Measurements from ENCODE around the gene PKP4. TPM values are rescaled to one million over a fixed set of nuclear protein-coding genes. Genes with fewer than 3 reads are reported as not detected.
"Not testable (repeated sequence)": the region's sequence is repeated elsewhere in the genome, so short reads cannot be mapped to it uniquely, and the experiment has no call there.

The PKP4 gene
- total RNA-seq, 2 experiments from 2014 or later: 39.2 to 58.4 TPM

DNA sequence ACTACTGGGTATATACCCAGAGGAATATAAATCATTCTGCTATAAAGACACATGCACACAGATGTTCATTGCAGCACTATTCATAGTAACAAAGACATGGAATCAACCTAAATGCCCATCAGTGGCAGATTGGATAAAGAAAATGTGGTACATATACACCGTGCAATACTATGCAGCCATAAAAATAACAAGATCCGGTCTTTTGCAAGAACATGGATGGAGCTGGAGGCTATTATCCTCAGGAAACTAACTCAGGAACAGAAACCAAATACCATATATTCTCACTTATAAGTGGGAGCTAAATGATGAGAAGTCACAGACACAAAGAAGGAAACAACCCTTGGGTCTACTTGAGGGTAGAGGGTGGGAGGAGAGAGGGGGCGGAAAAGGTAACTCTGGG lies 16.5 kb downstream of the PKP4 start:
- intact Hi-C loops (cut with DNase I, micrococcal nuclease); H3K27ac Mint-ChIP-seq; H3K27me3 Mint-ChIP-seq; H3K9me3 Mint-ChIP-seq (ENCODE audit: low read depth); ATAC-seq; H3K36me3 Mint-ChIP-seq (ENCODE audit: low read depth); H3K4me3 Mint-ChIP-seq; POLR2A ChIA-PET; DNase-seq: not testable (repeated sequence)
- H3K4me1 Mint-ChIP-seq: peaks cover 17% of the 10 kb centered on the region
- CTCF ChIA-PET: interaction anchor here (0.6 to 0.8 kb wide), 2 partner anchors 29 to 378 kb away, joined by 3 to 4 read pairs; no protein-coding TSS in a partner anchor

DNA sequence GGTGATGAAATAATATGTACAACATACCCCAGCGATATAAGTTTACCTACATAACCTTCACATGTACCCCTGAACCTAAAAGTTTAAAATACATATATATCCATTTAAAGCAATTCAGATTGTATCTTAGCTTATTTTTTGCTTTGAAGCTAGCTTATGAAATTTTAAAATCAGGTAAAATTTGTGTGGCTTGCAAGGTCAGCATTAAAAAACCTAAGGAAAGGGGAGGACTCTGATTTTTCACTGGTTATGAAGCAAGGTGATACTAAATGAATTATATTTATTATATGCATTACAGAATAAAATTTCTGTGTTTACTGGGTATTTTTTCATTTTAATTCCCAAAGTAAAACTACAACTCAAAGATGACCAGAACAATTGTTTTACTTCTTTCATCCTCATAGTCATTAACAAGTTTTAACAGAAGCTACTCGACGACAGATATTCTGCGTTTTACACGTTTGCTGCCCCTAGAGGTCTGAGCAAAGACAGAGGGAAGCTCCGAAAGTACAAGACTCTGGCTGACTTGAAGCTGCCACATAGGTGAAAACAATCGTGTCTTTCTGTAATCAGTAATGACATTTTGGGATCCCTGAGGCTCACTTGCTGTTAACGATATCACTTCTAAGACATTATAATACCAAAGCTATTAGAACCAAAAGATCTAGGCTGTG lies 17.1 kb downstream of the PKP4 start:
- CTCF ChIA-PET: interaction anchor here (0.6 to 0.8 kb wide), 2 partner anchors 30 to 378 kb away, joined by 3 to 4 read pairs; no protein-coding TSS in a partner anchor
- H3K36me3 Mint-ChIP-seq (ENCODE audit: low read depth): peaks cover 9% of the 10 kb centered on the region
- H3K27me3 Mint-ChIP-seq: no peaks in the 10 kb centered on the region
- no peak overlapping the region for H3K27ac Mint-ChIP-seq
- no peaks in the 10 kb centered on the region for H3K9me3 Mint-ChIP-seq (ENCODE audit: low read depth)
- no peak for ATAC-seq
- intact Hi-C loops (cut with DNase I, micrococcal nuclease): no loop called here
- no peak overlapping the region for H3K4me3 Mint-ChIP-seq
- peaks cover 21% of the 10 kb centered on the region for H3K4me1 Mint-ChIP-seq
- no peak for DNase-seq
- POLR2A ChIA-PET: interaction anchor here (0.6 kb wide), 1 partner anchor 44 kb away, joined by 3 read pairs; no protein-coding TSS in a partner anchor

DNA sequence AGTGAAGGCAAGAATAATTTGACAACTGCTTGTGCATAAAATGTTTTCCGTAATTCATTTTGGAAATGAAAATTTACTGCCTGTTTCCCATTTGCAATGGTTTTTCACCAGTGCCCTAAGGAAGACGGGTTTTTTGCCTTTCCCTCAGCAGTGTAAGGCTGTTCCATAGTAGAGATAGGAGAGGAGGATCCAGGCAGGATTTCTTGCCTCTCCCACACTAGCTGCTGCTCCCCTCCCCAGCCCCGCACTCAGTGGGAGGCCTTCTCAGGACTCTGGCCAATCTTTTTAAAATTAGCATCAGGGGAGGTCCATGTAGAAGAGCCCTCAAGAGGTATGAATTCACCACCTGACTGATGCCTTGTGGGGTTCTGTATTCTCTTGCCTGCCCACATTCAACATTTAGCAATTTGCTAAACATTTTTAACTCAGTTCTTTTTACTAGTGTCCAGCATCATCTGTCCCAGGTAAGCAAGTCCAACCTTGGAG lies 17.8 kb downstream of the PKP4 start:
- CTCF ChIA-PET; ATAC-seq; H3K27me3 Mint-ChIP-seq; H3K4me3 Mint-ChIP-seq; DNase-seq; intact Hi-C loops (cut with DNase I, micrococcal nuclease); H3K36me3 Mint-ChIP-seq (ENCODE audit: low read depth); H3K9me3 Mint-ChIP-seq (ENCODE audit: low read depth); H3K27ac Mint-ChIP-seq: not testable (repeated sequence)
- peaks cover 21% of the 10 kb centered on the region for H3K4me1 Mint-ChIP-seq
- POLR2A ChIA-PET: interaction anchor here (0.6 kb wide), 1 partner anchor 43 kb away, joined by 3 read pairs; no protein-coding TSS in a partner anchor

DNA sequence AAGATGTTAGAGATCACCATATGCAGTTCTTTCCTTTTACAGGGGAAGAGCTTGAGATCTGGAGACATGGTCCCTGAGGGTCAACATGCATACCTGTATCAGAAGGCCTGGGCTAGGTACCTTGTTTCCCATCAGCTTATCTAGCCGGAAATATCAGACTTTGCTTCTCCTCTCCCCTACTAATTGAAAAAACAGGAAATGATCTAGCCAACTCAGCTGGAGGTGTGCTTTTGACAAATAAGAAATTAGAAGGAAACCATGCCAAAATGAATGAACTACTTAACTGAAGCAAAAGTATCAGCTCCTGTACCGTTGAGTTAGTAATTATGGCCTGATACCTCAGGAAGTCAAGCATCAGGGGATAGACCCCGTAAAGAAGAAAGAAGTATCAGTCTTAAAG lies 20.4 kb downstream of the PKP4 start:
- ATAC-seq (no peak), DNase-seq (no peak)
- H3K4me1 Mint-ChIP-seq: peaks cover 21% of the 10 kb centered on the region
- H3K27me3 Mint-ChIP-seq: no peaks in the 10 kb centered on the region
- H3K9me3 Mint-ChIP-seq (ENCODE audit: low read depth): no peaks in the 10 kb centered on the region
- ChIA-PET POLR2A (interaction anchor here (0.7 kb wide), 1 partner anchor 13 kb away, joined by 4 read pairs; no protein-coding TSS in a partner anchor), CTCF (interaction anchor here (1.0 to 1.3 kb wide), 3 partner anchors 13 to 19 kb away, joined by 3 to 5 read pairs (median 5); no protein-coding TSS in a partner anchor)
- no peak overlapping the region for H3K4me3 Mint-ChIP-seq
- peaks cover 2% of the 10 kb centered on the region for H3K36me3 Mint-ChIP-seq (ENCODE audit: low read depth)
- intact Hi-C loops (cut with DNase I, micrococcal nuclease): no loop called here
- H3K27ac Mint-ChIP-seq: peak overlapping the region; percentile 51

DNA sequence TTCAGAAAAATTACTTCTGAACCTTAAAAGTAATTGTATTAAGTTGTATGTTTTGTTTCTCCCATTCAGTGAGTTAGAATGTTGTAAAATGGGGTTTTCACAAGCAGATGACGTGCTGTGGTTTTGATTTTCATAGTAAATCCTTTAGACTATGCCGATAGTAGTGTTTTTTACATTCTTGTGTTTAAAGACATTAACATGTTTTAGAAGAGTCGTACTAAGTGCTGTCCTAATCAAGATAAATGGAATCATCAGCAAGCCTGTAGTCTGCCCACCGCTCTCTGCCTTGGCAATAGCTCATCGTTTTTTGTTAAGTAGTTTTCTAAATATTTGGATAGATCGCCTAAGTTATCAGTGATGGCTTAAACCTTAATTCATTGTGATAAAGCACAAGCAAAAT lies 21.5 kb downstream of the PKP4 start:
- no peak overlapping the region for H3K27ac Mint-ChIP-seq
- POLR2A ChIA-PET: no interaction called here
- CTCF ChIA-PET: interaction anchor here (0.7 to 1.3 kb wide), 4 partner anchors 11 to 437 kb away, joined by 3 to 5 read pairs (median 3); no protein-coding TSS in a partner anchor
- no peak overlapping the region for H3K4me3 Mint-ChIP-seq
- intact Hi-C loops (cut with DNase I, micrococcal nuclease): no loop called here
- H3K9me3 Mint-ChIP-seq (ENCODE audit: low read depth): no peaks in the 10 kb centered on the region
- DNase-seq (no peak), ATAC-seq (no peak)
- H3K36me3 Mint-ChIP-seq (ENCODE audit: low read depth): peaks cover 2% of the 10 kb centered on the region
- H3K27me3 Mint-ChIP-seq: no peaks in the 10 kb centered on the region
- peaks cover 22% of the 10 kb centered on the region for H3K4me1 Mint-ChIP-seq

DNA sequence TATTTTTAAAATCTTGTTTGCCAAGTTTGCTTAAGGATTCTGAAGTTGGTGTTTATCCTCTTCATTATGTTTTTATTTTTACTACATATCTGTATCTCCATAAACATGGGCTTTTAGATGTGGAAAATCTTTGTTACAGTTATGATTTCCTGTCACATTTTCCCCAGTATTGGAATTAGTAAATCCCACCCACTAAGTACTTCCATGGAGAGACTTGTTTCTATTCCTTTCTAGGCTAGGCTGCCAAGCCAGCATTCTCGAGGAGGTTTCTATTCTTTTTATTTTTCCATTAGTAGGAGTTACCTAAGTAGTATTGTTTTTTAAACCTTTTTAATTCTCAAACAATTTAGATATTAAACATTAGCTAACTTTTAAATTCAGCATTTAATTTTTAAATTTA lies 22.1 kb downstream of the PKP4 start:
- no peak for ATAC-seq
- Mint-ChIP-seq H3K4me3 (no peak overlapping the region), H3K9me3 (ENCODE audit: low read depth) (no peaks in the 10 kb centered on the region), H3K4me1 (peaks cover 24% of the 10 kb centered on the region), H3K36me3 (ENCODE audit: low read depth) (peaks cover 2% of the 10 kb centered on the region), H3K27ac (no peak overlapping the region), H3K27me3 (no peaks in the 10 kb centered on the region)
- POLR2A ChIA-PET: no interaction called here
- intact Hi-C loops (cut with DNase I, micrococcal nuclease): no loop called here
- DNase-seq: no peak
- CTCF ChIA-PET: interaction anchor here (1.0 kb wide), 1 partner anchor 21 kb away, joined by 3 read pairs; no protein-coding TSS in a partner anchor

DNA sequence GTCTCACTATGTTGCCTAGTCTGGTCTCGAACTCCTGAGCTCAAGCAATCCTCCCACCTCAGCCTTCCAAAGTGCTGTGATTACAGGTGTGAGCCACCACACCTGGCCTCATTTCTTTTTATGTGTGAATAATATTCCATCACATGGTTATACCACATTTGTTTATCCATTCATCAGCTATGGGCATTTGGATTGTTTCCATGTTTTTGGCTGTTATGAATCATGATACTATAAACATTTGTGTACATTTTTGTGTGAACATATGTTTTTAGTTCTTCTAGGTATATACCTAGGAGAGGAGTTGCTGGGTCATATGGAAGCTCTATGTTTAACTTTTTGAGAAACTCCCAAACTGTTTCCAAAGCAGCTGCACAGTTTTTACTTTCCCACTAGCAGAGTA lies 24.4 kb downstream of the PKP4 start:
- no peaks in the 10 kb centered on the region for H3K9me3 Mint-ChIP-seq (ENCODE audit: low read depth)
- DNase-seq (no peak), ATAC-seq (no peak)
- POLR2A ChIA-PET: no interaction called here
- CTCF ChIA-PET: no interaction called here
- peaks cover 27% of the 10 kb centered on the region for H3K4me1 Mint-ChIP-seq
- no peak overlapping the region for H3K4me3 Mint-ChIP-seq
- intact Hi-C loops (cut with DNase I, micrococcal nuclease): no loop called here
- H3K27ac Mint-ChIP-seq: no peak overlapping the region
- H3K27me3 Mint-ChIP-seq: no peaks in the 10 kb centered on the region
- H3K36me3 Mint-ChIP-seq (ENCODE audit: low read depth): peaks cover 2% of the 10 kb centered on the region

DNA sequence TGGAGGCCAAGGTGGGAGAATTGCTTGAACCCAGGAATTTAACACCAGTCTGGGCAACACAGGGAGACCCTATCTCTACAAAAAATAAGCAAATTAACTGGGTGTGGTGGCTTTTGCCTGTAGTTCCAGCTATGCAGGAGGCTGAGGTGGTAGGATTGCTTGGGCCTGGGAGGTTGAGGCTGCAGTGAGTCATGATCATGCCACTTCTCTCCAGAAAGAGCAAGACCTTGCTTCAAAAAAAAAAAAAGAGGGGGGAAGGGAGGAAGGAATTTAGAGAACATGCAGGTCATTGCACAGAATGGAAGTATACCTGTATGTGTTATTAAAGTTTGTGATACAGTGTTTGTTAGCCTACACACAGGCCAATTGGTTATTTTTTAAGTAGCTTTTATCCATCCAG lies 25.8 kb downstream of the PKP4 start:
- H3K4me1 Mint-ChIP-seq: peaks cover 24% of the 10 kb centered on the region
- intact Hi-C loops (cut with DNase I, micrococcal nuclease): no loop called here
- no peak overlapping the region for H3K27ac Mint-ChIP-seq
- DNase-seq (no peak), ATAC-seq (no peak)
- H3K36me3 Mint-ChIP-seq (ENCODE audit: low read depth): peaks cover 2% of the 10 kb centered on the region
- H3K9me3 Mint-ChIP-seq (ENCODE audit: low read depth): no peaks in the 10 kb centered on the region
- H3K27me3 Mint-ChIP-seq: no peaks in the 10 kb centered on the region
- no peak overlapping the region for H3K4me3 Mint-ChIP-seq
- POLR2A ChIA-PET: no interaction called here
- CTCF ChIA-PET: interaction anchor here (0.6 to 1.1 kb wide), 2 partner anchors 17 to 141 kb away, joined by 3 read pairs; no protein-coding TSS in a partner anchor

DNA sequence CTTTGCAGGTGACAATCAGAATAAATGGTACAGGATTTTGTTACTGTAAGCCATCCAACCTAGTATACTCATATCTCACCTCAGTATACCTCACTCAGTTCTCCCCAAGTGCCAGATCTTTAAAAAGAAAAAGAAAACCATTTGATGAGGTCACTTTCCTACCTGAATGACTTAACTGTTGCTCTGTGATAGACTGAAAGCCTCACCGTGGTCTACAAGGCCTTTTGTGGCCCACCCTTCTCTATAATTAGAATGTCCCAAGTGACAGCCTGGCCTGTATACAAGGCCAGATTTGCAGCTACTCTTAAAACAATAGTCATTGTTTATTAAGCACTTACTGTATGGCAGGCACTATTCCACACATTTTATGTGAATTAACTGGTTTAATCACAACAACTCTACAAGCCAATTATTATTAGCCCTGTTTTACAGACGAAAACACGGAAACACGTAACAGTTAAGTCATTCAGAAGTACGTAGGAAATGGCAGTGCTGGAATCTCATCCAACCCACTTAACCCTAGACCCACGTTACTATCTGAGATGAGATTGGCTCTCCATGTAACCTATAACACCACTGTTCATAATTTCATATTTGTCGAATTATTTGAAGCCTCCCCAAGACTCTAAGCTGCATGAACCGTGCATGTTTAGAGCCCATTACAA lies 28.3 kb downstream of the PKP4 start:
- H3K27ac Mint-ChIP-seq: no peak overlapping the region
- ChIA-PET CTCF (no interaction called here), POLR2A (no interaction called here)
- no peak overlapping the region for H3K4me3 Mint-ChIP-seq
- peaks cover 15% of the 10 kb centered on the region for H3K4me1 Mint-ChIP-seq
- ATAC-seq: peak; percentile 74
- intact Hi-C loops (cut with DNase I, micrococcal nuclease): no loop called here
- H3K36me3 Mint-ChIP-seq (ENCODE audit: low read depth): peaks cover 2% of the 10 kb centered on the region
- no peak for DNase-seq
- no peaks in the 10 kb centered on the region for H3K27me3 Mint-ChIP-seq
- no peaks in the 10 kb centered on the region for H3K9me3 Mint-ChIP-seq (ENCODE audit: low read depth)

DNA sequence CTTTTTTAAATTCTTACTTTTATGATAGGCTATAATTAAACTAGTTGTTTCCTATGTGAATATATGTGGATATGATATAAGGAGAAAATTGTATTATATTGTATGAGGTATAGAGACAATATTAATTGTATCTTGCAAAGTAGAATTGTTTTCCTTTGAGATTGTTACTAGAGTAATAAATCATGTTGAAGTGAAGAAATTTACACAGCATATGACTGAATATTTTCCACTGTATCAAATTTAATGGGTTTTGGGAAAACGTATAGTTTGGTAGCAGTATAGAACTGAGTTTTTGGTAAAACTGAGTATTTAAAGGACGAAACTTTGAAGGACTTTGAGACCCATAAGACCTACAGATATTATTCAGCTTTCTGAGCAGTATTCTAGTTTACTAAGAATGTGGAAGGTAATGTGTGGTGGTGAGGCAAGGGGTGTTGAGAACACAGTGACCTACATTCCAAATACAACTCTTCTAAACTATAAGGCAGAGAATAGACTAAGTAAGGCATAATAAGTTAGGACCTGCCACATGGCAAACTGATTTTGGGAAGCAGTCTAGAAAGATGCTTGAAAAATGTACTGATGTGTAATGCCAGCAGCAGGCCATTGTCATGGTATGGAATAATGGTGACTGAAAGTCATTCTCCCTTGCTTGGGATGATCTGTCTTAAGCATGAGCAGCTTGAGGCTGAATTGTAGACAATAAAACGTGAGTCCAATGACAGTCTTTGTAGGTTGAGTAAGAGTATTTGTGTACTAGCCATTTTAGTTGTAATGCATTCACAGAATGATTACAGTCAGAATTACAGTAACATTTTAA lies 29.6 kb downstream of the PKP4 start:
- ChIA-PET CTCF (no interaction called here), POLR2A (no interaction called here)
- H3K36me3 Mint-ChIP-seq (ENCODE audit: low read depth): no peaks in the 10 kb centered on the region
- intact Hi-C loops (cut with DNase I, micrococcal nuclease): no loop called here
- peaks cover 15% of the 10 kb centered on the region for H3K4me1 Mint-ChIP-seq
- H3K4me3 Mint-ChIP-seq: no peak overlapping the region
- no peak for DNase-seq
- H3K27ac Mint-ChIP-seq: no peak overlapping the region
- ATAC-seq: no peak
- no peaks in the 10 kb centered on the region for H3K27me3 Mint-ChIP-seq
- no peaks in the 10 kb centered on the region for H3K9me3 Mint-ChIP-seq (ENCODE audit: low read depth)

DNA sequence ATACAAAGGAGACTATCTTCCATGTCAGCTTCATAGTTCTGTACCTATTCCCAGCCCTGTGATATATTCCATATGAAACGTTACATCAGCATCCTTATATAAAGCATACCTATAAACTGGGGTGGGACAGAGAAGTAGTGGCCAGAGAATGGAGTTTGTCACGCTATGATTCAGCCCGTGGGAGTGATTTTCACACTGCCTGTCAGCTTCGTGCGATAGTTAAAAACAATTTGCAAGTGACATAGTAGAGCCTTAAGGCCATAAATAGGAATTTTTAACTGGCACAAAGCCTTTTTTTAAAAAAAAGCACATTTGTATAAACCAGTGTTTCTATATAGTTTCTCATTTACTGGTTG lies 30.2 kb downstream of the PKP4 start:
- H3K9me3 Mint-ChIP-seq (ENCODE audit: low read depth): no peaks in the 10 kb centered on the region
- H3K4me3 Mint-ChIP-seq: no peak overlapping the region
- POLR2A ChIA-PET: no interaction called here
- H3K36me3 Mint-ChIP-seq (ENCODE audit: low read depth): no peaks in the 10 kb centered on the region
- ATAC-seq: no peak
- CTCF ChIA-PET: no interaction called here
- intact Hi-C loops (cut with DNase I, micrococcal nuclease): no loop called here
- peaks cover 15% of the 10 kb centered on the region for H3K4me1 Mint-ChIP-seq
- H3K27me3 Mint-ChIP-seq: no peaks in the 10 kb centered on the region
- DNase-seq: no peak
- H3K27ac Mint-ChIP-seq: no peak overlapping the region
